D341Med (cell line): Measurements from ENCODE around the gene RIC8A.

ENCODE experiments used
- DNase-seq: peaks from one replicate; pipeline ENCODE4 v3.0.0; 2012; ENCODE audit warnings: low spot score

Gene RIC8A

GRCh38 chr11:204587-205109 is 2.9 kb upstream of the RIC8A start:
- no peak for DNase-seq

- no peak for DNase-seq
These were observed 2.1 kb upstream of the RIC8A start for GRCh38 chr11:205221-206001.

GRCh38 chr11:206002-206384 is 1.5 kb upstream of the RIC8A start:
- DNase-seq = no peak

GRCh38 chr11:206526-207207 is 841 bp upstream of the RIC8A start:
- no peak for DNase-seq

- DNase-seq = no peak
These were observed 314 bp downstream of the RIC8A start for GRCh38 chr11:207863-208180.

GRCh38 chr11:208181-208916 is 841 bp downstream of the RIC8A start:
- peak; percentile 93 for DNase-seq

- no peak for DNase-seq
These were observed 1.4 kb downstream of the RIC8A start for GRCh38 chr11:208917-209260.

GRCh38 chr11:209275-210121 is 2.0 kb downstream of the RIC8A start:
- no peak for DNase-seq

- DNase-seq = no peak
These were observed 2.8 kb downstream of the RIC8A start for GRCh38 chr11:210122-210802.

GRCh38 chr11:210803-211180 is 3.3 kb downstream of the RIC8A start:
- DNase-seq = no peak

- DNase-seq = no peak
These were observed 3.8 kb downstream of the RIC8A start for GRCh38 chr11:211295-211694.

GRCh38 chr11:211741-212140 is 4.2 kb downstream of the RIC8A start:
- no peak for DNase-seq

GRCh38 chr11:212150-213100 is 4.9 kb downstream of the RIC8A start:
- DNase-seq = no peak

GRCh38 chr11:213111-213510 is 5.6 kb downstream of the RIC8A start:
- DNase-seq = no peak

GRCh38 chr11:214083-214482 is 6.6 kb downstream of the RIC8A start:
- no peak for DNase-seq

GRCh38 chr11:215581-216037 is 8.1 kb downstream of the RIC8A start:
- DNase-seq = no peak

- no peak for DNase-seq
These were observed 8.8 kb downstream of the RIC8A start for GRCh38 chr11:216081-216974.

GRCh38 chr11:217704-218103 is 10.2 kb downstream of the RIC8A start:
- DNase-seq = no peak
